DND-41 (cell line): ENCODE data around the gene PYY.
A peak's percentile ranks its signal among the peaks of the same experiment; 100 is the strongest.

Experiments
- CTCF ChIP-seq: IDR thresholded peaks from 2 replicates; pipeline ENCODE4 v1.5.1; 2012; ENCODE audit warnings: borderline replicate concordance, low read length, moderate library complexity, mild to moderate bottlenecking; ENCODE audit not compliant: poor library complexity, severe bottlenecking; ENCODE audit errors: extremely low read depth
- EZH2 ChIP-seq: IDR thresholded peaks from 3 replicates; pipeline ENCODE4 v1.6.1; 2012; ENCODE audit warnings: borderline replicate concordance, low read depth, mild to moderate bottlenecking, moderate library complexity, low read length, inconsistent platforms; ENCODE audit not compliant: severe bottlenecking

- TF ChIP-seq CTCF (no peak), EZH2 (peak; percentile 32)
Observed at GRCh38 chr17:43907425-43907981, 46.2 kb downstream of the PYY start, which contains the start of gene MPP2.
